Nephron (organoid): ENCODE results near the gene OR6S1.

Experiments used
- H3K27ac Mint-ChIP-seq, 3 experiments: 2 replicates each; pipeline ENCODE4 v1.8.0; 2020; ENCODE audit warnings: mixed read lengths in 3 of 3, mild to moderate bottlenecking in 2 of 3, moderate library complexity in 1 of 3
- H3K27me3 Mint-ChIP-seq: 2 replicates; pipeline ENCODE4 v1.8.0; 2021; ENCODE audit warnings: low read depth, mild to moderate bottlenecking, moderate library complexity, mixed read lengths
- H3K36me3 Mint-ChIP-seq: 2 replicates; pipeline ENCODE4 v1.8.0; 2020; ENCODE audit warnings: low read depth, mixed read lengths
- H3K4me1 Mint-ChIP-seq: 2 replicates; pipeline ENCODE4 v1.8.0; 2020; ENCODE audit warnings: mixed read lengths
- H3K4me3 Mint-ChIP-seq, 3 experiments: 2 replicates each; pipeline ENCODE4 v1.8.0; 2020; ENCODE audit warnings: mild to moderate bottlenecking in 3 of 3, mixed read lengths in 3 of 3, moderate library complexity in 2 of 3
- H3K9me3 Mint-ChIP-seq: 2 replicates; pipeline ENCODE4 v1.8.0; 2020; ENCODE audit warnings: mixed read lengths
- CTCF ChIP-seq, 3 experiments: fragments of 200-600 bp; sonication (generic); IDR thresholded peaks; one replicate each; pipeline ENCODE4 v1.5.0; 2021; ENCODE audit warnings: antibody characterized with exemption in 3 of 3; ENCODE audit not compliant: unreplicated experiment in 3 of 3

Gene OR6S1

GRCh38 chr14:20641591-20641990, at the start of gene OR6S1:
OR6S1 (minus strand) TSS chr14:20641691; CDS start chr14:20641691, 0 bp downstream.
- H3K9me3 Mint-ChIP-seq: no peaks in the 10 kb centered on the region
- no peak within 1 kb of the TSS for H3K4me3 Mint-ChIP-seq
- TF ChIP-seq CTCF (IDR thresholded peaks at IDR 0.05; ENCODE audit: unreplicated experiment in 3 of 3): no peak
- H3K36me3 Mint-ChIP-seq: no peaks in the 10 kb centered on the region
- peaks cover 70% of the 10 kb centered on the region for H3K27me3 Mint-ChIP-seq
- H3K27ac Mint-ChIP-seq: no peak within 1 kb of the TSS
- no peaks in the 10 kb centered on the region for H3K4me1 Mint-ChIP-seq

- Mint-ChIP-seq H3K4me3 (peak overlapping the region in 2 of 3 experiments; percentile 14), H3K4me1 (no peaks in the 10 kb centered on the region), H3K27me3 (no peaks in the 10 kb centered on the region), H3K36me3 (no peaks in the 10 kb centered on the region), H3K27ac (peak overlapping the region in 2 of 3 experiments; percentile 1 to 55), H3K9me3 (no peaks in the 10 kb centered on the region)
- peak; percentile 79 to 90 (median 80) for TF ChIP-seq CTCF (IDR thresholded peaks at IDR 0.05; ENCODE audit: unreplicated experiment in 3 of 3)
Observed at GRCh38 chr14:20690848-20691640, 49.6 kb upstream of the OR6S1 start.

GRCh38 chr14:20688167-20688839, 46.8 kb upstream of the OR6S1 start, which contains the start of gene ANG:
ANG (plus strand) TSS chr14:20688764; CDS start chr14:20693565, 4,801 bp downstream.
- Mint-ChIP-seq H3K4me1 (no peaks in the 10 kb centered on the region), H3K27me3 (no peaks in the 10 kb centered on the region), H3K4me3 (no peak within 1 kb of the TSS), H3K9me3 (no peaks in the 10 kb centered on the region), H3K36me3 (no peaks in the 10 kb centered on the region), H3K27ac (no peak within 1 kb of the TSS)
- TF ChIP-seq CTCF (IDR thresholded peaks at IDR 0.05; ENCODE audit: unreplicated experiment in 3 of 3): no peak

- Mint-ChIP-seq H3K9me3 (no peaks in the 10 kb centered on the region), H3K4me3 (peak overlapping the region in 1 of 3 experiments; percentile 45), H3K27me3 (no peaks in the 10 kb centered on the region), H3K4me1 (no peaks in the 10 kb centered on the region), H3K36me3 (no peaks in the 10 kb centered on the region), H3K27ac (no peak overlapping the region)
- no peak for TF ChIP-seq CTCF (IDR thresholded peaks at IDR 0.05; ENCODE audit: unreplicated experiment in 3 of 3)
Observed at GRCh38 chr14:20687362-20688166, 46.1 kb upstream of the OR6S1 start.

GRCh38 chr14:20686386-20687143, 45.1 kb upstream of the OR6S1 start:
- Mint-ChIP-seq H3K9me3 (no peaks in the 10 kb centered on the region), H3K4me1 (no peaks in the 10 kb centered on the region), H3K27ac (peak overlapping the region in 1 of 3 experiments; percentile 14), H3K27me3 (no peaks in the 10 kb centered on the region), H3K4me3 (no peak overlapping the region), H3K36me3 (no peaks in the 10 kb centered on the region)
- TF ChIP-seq CTCF (IDR thresholded peaks at IDR 0.05; ENCODE audit: unreplicated experiment in 3 of 3): no peak
